Naive thymus-derived CD4-positive, alpha-beta T cell (primary cell): ENCODE measurements around the gene AP5Z1. TPM values are rescaled to one million over a fixed set of nuclear protein-coding genes. Genes with fewer than 3 reads are reported as not detected.
A peak's percentile ranks its signal among the peaks of the same experiment; 100 is the strongest.
"Not testable (repeated sequence)": the region's sequence is repeated elsewhere in the genome, so short reads cannot be mapped to it uniquely, and the experiment has no call there.

Experiments used
- ATAC-seq: fragments of 150-1000 bp; cut with Tn5 transposase; 2 replicates; pipeline ENCODE4 v1.10.0; 2021; ENCODE audit warnings: mild to moderate bottlenecking, moderate library complexity
- CTCF ChIA-PET: fragments of 350-600 bp; sonication (Branson Sonifier 250); formaldehyde crosslinking; loops from one replicate; lab custom pipeline; 2021; ENCODE audit warnings: antibody characterized with exemption; lab: Charles Lee
- POLR2A ChIA-PET: fragments of 350-600 bp; sonication (Branson Sonifier 250); formaldehyde crosslinking; loops from one replicate; lab custom pipeline; 2021; ENCODE audit warnings: antibody characterized with exemption, inconsistent platforms; lab: Charles Lee
- DNase-seq, 9 donors: peaks; one replicate each; pipeline versions ENCODE4 v3.0.0 to v3.0.0-alpha.2; 2020 to 2022; ENCODE audit warnings: mixed read lengths in 1 of 9
- H3K27ac ChIP-seq: one replicate; pipeline ENCODE4 v1.7.0; 2013; ENCODE audit warnings: mild to moderate bottlenecking, low read depth, low read length, moderate library complexity
- H3K27me3 ChIP-seq, 2 donors: one replicate each; pipeline ENCODE4 v1.7.0; 2013; ENCODE audit warnings: low read length in 2 of 2, mild to moderate bottlenecking in 2 of 2, moderate library complexity in 2 of 2; ENCODE audit not compliant: control insufficient read depth in 2 of 2, insufficient read depth in 2 of 2
- H3K36me3 ChIP-seq, 3 experiments: 1 replicate in 2 of 3; 2 replicates in 1 of 3; pipeline ENCODE4 v1.7.0; 2013; ENCODE audit warnings: low read length in 3 of 3, mild to moderate bottlenecking in 3 of 3, moderate library complexity in 1 of 3; ENCODE audit not compliant: insufficient read depth in 3 of 3, control insufficient read depth in 2 of 3
- H3K4me1 ChIP-seq, 2 donors: one replicate each; pipeline ENCODE4 v1.7.0; 2013; ENCODE audit warnings: low read length in 2 of 2, mild to moderate bottlenecking in 2 of 2, moderate library complexity in 1 of 2; ENCODE audit not compliant: control insufficient read depth in 2 of 2, insufficient read depth in 2 of 2
- H3K4me3 ChIP-seq: 2 replicates; pipeline ENCODE4 v1.7.0; 2013; ENCODE audit warnings: mild to moderate bottlenecking, low read length
- H3K9me3 ChIP-seq, 3 experiments: 1 replicate in 2 of 3; 2 replicates in 1 of 3; pipeline ENCODE4 v1.7.0; 2013; ENCODE audit warnings: low read length in 3 of 3; ENCODE audit not compliant: control insufficient read depth in 2 of 3
- H3K27ac Mint-ChIP-seq, 9 donors: one replicate each; pipeline ENCODE4 v1.8.0; 2020 to 2022; ENCODE audit warnings: mixed read lengths in 9 of 9, mild to moderate bottlenecking in 8 of 9, moderate library complexity in 5 of 9, inconsistent platforms in 2 of 9
- H3K27me3 Mint-ChIP-seq, 5 donors: one replicate each; pipeline ENCODE4 v1.8.0; 2021 to 2022; ENCODE audit warnings: mixed read lengths in 5 of 5, mild to moderate bottlenecking in 1 of 5
- H3K36me3 Mint-ChIP-seq, 5 donors: one replicate each; pipeline ENCODE4 v1.8.0; 2020 to 2022; ENCODE audit warnings: mixed read lengths in 5 of 5, mild to moderate bottlenecking in 3 of 5, inconsistent platforms in 1 of 5
- H3K4me1 Mint-ChIP-seq, 7 donors: one replicate each; pipeline ENCODE4 v1.8.0; 2020 to 2022; ENCODE audit warnings: mixed read lengths in 7 of 7, mild to moderate bottlenecking in 3 of 7, inconsistent platforms in 1 of 7
- H3K4me3 Mint-ChIP-seq, 10 donors: one replicate each; pipeline ENCODE4 v1.8.0; 2020 to 2022; ENCODE audit warnings: mild to moderate bottlenecking in 10 of 10, mixed read lengths in 10 of 10, moderate library complexity in 6 of 10, inconsistent platforms in 2 of 10
- H3K9me3 Mint-ChIP-seq, 11 donors: one replicate each; pipeline ENCODE4 v1.8.0; 2020 to 2022; ENCODE audit warnings: mixed read lengths in 11 of 11, mild to moderate bottlenecking in 4 of 11, inconsistent platforms in 1 of 11, moderate library complexity in 1 of 11
- intact Hi-C, 2 donors: fragments of 100-400 bp; cut with micrococcal nuclease; formaldehyde crosslinking; loops; one replicate each; pipeline ENCODE4 v1.15.1; 2023
- polyA plus RNA-seq, 2 donors: library from polyadenylated mRNA; unstranded; fragments of 300-500 nt; fragmentation: Illumina TruSeq; gene quantifications; one replicate each; pipeline ENCODE4 v1.2.3, GENCODE V29; 2021
- total RNA-seq, 6 experiments: library from RNA in 5 of 6; stranded (reverse) in 5 of 6; gene quantifications; 1 replicate in 5 of 6; 2 replicates in 1 of 6; pipeline ENCODE4 v1.2.3 and lab custom pipeline; 2021 to 2026

AP5Z1 gene
- total and polyA plus RNA-seq, 7 experiments from 2014 or later, result 36.7 to 114 (median 87.5) TPM

DNA sequence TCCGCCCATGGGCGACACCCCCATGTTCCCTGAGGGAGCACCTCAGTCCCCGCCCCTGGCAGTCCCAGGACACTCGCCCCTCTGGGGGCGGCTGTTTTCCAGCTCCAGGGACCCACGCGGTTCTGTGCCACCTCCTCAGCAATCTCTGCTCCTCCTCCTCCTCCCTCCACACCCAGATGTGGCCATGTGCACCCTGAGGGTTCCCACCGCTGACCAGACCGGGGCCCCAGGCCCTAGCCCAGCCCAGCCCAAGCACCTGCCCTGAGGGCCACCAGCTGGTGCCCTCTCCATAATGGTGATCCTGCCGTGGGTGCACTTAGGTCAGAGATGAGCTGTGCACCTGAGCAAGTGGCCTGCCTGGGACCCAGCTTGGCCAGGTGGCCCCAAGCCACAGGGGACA lies 25.1 kb downstream of the AP5Z1 start:
- Histone ChIP-seq H3K4me3 (no peak overlapping the region), H3K27me3 (no peaks in the 10 kb centered on the region), H3K36me3 (no peaks in the 10 kb centered on the region), H3K4me1 (no peaks in the 10 kb centered on the region), H3K9me3 (no peaks in the 10 kb centered on the region), H3K27ac (no peak overlapping the region)
- no peak for DNase-seq
- H3K9me3 Mint-ChIP-seq, result no peaks in the 10 kb centered on the region
- H3K4me1 Mint-ChIP-seq, result peaks cover 0 to 4% (median 0%) of the 10 kb centered on the region in 7 donors
- ChIA-PET CTCF (no interaction called here), POLR2A (no interaction called here)
- H3K27me3 Mint-ChIP-seq, result no peaks in the 10 kb centered on the region
- no peak overlapping the region for H3K4me3 Mint-ChIP-seq
- no peak for ATAC-seq
- H3K36me3 Mint-ChIP-seq, result no peaks in the 10 kb centered on the region
- intact Hi-C loops, result no loop called here
- H3K27ac Mint-ChIP-seq, result peak overlapping the region in 1 of 9 donors; percentile 30

- Histone ChIP-seq H3K27ac (no peak overlapping the region), H3K9me3 (no peaks in the 10 kb centered on the region), H3K27me3 (no peaks in the 10 kb centered on the region), H3K4me3 (no peak overlapping the region), H3K36me3 (no peaks in the 10 kb centered on the region), H3K4me1 (no peaks in the 10 kb centered on the region)
- intact Hi-C loops, result no loop called here
- no peak overlapping the region for H3K4me3 Mint-ChIP-seq
- H3K9me3 Mint-ChIP-seq, result no peaks in the 10 kb centered on the region
- ChIA-PET POLR2A (interaction anchor here (0.9 kb wide), 1 partner anchor 26 kb away, joined by 3 read pairs; the partner anchor contains the start of gene AP5Z1), CTCF (no interaction called here)
- H3K27me3 Mint-ChIP-seq, result no peaks in the 10 kb centered on the region
- peak overlapping the region in 1 of 9 donors; percentile 30 for H3K27ac Mint-ChIP-seq
- H3K36me3 Mint-ChIP-seq, result no peaks in the 10 kb centered on the region
- ATAC-seq, result peak; percentile 6
- peaks cover 0 to 4% (median 0%) of the 10 kb centered on the region in 7 donors for H3K4me1 Mint-ChIP-seq
- DNase-seq, result no peak
Observed at GRCh38 chr7:4800926-4801838, 25.8 kb downstream of the AP5Z1 start.

GRCh38 chr7:4801839-4802231 lies 26.4 kb downstream of the AP5Z1 start:
- DNase-seq, result no peak
- H3K9me3 ChIP-seq, result no peaks in the 10 kb centered on the region
- POLR2A ChIA-PET, result interaction anchor here (0.9 kb wide), 1 partner anchor 26 kb away, joined by 3 read pairs; the partner anchor contains the start of gene AP5Z1
- CTCF ChIA-PET, result no interaction called here
- Mint-ChIP-seq H3K4me3 (no peak overlapping the region), H3K9me3 (no peaks in the 10 kb centered on the region), H3K27me3 (peaks cover 0 to 7% (median 0%) of the 10 kb centered on the region in 5 donors), H3K4me1 (peaks cover 0 to 4% (median 0%) of the 10 kb centered on the region in 7 donors), H3K27ac (no peak overlapping the region), H3K36me3 (no peaks in the 10 kb centered on the region)
- no peak overlapping the region for H3K4me3 ChIP-seq
- H3K27me3 ChIP-seq, result no peaks in the 10 kb centered on the region
- H3K36me3 ChIP-seq, result no peaks in the 10 kb centered on the region
- no peak overlapping the region for H3K27ac ChIP-seq
- no peak for ATAC-seq
- intact Hi-C loops, result no loop called here
- H3K4me1 ChIP-seq, result no peaks in the 10 kb centered on the region

DNA sequence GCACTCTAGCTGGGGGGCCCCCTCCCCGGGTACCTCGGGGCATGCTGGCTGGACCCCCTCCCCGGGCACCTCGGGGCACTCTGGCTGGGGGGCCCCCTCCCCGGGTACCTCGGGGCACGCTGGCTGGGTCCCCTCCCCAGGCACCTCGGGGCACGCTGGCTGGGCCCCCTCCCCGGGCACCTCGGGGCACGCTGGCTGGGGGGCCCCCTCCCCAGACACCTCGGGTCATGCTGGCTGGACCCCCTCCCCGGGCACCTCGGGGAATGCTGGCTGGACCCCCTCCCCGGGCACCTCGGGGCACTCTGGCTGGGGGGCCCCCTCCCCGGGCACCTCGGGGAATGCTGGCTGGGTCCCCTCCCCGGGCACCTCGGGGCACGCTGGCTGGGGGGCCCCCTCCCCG lies 27.2 kb downstream of the AP5Z1 start:
- ATAC-seq, H3K4me3 Mint-ChIP-seq, intact Hi-C loops, CTCF ChIA-PET, H3K9me3 Mint-ChIP-seq, H3K9me3 ChIP-seq, H3K4me1 ChIP-seq, H3K27me3 ChIP-seq, H3K4me3 ChIP-seq, H3K27ac Mint-ChIP-seq, DNase-seq, H3K4me1 Mint-ChIP-seq, H3K36me3 ChIP-seq, H3K36me3 Mint-ChIP-seq, POLR2A ChIA-PET, H3K27ac ChIP-seq: not testable (repeated sequence)
- H3K27me3 Mint-ChIP-seq, result peaks cover 0 to 13% (median 0%) of the 10 kb centered on the region in 5 donors

DNA sequence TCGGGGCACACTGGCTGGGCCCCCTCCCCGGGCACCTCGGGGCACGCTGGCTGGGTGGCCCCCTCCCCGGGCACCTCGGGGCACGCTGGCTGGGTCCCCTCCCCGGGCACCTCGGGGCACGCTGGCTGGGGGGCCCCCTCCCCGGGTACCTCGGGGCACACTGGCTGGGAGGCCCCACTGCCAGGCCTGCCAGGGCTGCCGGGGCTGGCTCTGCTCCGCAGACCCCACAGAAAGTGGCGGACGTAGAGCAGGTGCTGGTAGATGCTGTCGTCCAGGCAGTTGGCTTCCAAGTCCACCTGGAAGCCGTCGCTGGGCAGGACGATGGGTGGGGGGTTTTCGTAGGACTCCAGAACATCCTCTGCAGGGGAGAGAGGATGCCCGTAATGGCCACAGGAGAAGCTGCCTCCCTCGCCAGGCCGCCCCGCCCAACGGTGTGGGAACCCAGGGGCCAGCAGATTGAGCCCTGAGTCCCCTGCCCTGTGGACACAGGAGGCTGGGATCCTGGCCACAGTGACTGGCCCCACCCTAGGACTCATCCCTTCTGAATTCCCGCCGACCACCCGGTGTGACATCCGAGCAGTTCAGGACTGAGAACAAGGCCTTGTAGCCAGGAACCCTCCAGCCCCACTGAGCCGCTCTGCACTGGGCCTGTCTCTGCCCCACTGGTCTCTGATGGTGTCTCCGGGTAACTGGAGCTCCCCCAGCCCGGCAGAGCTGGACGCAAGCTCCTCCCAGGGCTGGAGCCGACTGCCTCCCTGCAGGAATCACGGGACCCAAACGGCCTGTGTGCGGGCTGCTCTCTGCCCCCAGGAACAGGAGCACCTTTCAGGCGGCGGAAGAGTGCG lies 28.2 kb downstream of the AP5Z1 start:
- Histone ChIP-seq H3K9me3 (no peaks in the 10 kb centered on the region), H3K4me1 (no peaks in the 10 kb centered on the region), H3K27me3 (no peaks in the 10 kb centered on the region), H3K27ac (no peak overlapping the region), H3K36me3 (no peaks in the 10 kb centered on the region), H3K4me3 (no peak overlapping the region)
- Mint-ChIP-seq H3K4me3 (no peak overlapping the region), H3K9me3 (peaks cover 0 to 1% (median 0%) of the 10 kb centered on the region in 11 donors), H3K27me3 (peaks cover 0 to 23% (median 0%) of the 10 kb centered on the region in 5 donors), H3K36me3 (no peaks in the 10 kb centered on the region), H3K27ac (peak overlapping the region in 1 of 9 donors; percentile 46), H3K4me1 (peaks cover 0 to 7% (median 0%) of the 10 kb centered on the region in 7 donors)
- POLR2A ChIA-PET, result no interaction called here
- intact Hi-C loops, result no loop called here
- DNase-seq, result no peak
- CTCF ChIA-PET, result no interaction called here
- no peak for ATAC-seq

- Mint-ChIP-seq H3K4me3 (no peak overlapping the region), H3K27me3 (peaks cover 0 to 33% (median 0%) of the 10 kb centered on the region in 5 donors), H3K4me1 (peaks cover 0 to 16% (median 6%) of the 10 kb centered on the region in 7 donors), H3K27ac (no peak overlapping the region), H3K36me3 (no peaks in the 10 kb centered on the region), H3K9me3 (peaks cover 0 to 1% (median 0%) of the 10 kb centered on the region in 11 donors)
- DNase-seq (no peak), ATAC-seq (no peak)
- Histone ChIP-seq H3K9me3 (no peaks in the 10 kb centered on the region), H3K27me3 (no peaks in the 10 kb centered on the region), H3K27ac (no peak overlapping the region), H3K4me1 (peaks cover 2 to 5% of the 10 kb centered on the region in 2 donors), H3K4me3 (no peak overlapping the region), H3K36me3 (no peaks in the 10 kb centered on the region)
- POLR2A ChIA-PET, result interaction anchor here (1.5 kb wide), 1 partner anchor 30 kb away, joined by 6 read pairs; the partner anchor contains the start of gene AP5Z1
- CTCF ChIA-PET, result interaction anchor here (0.7 kb wide), 1 partner anchor 30 kb away, joined by 3 read pairs; the partner anchor contains the start of gene AP5Z1
- intact Hi-C loops, result no loop called here
Observed at GRCh38 chr7:4805110-4805983, 29.9 kb downstream of the AP5Z1 start.
